Stimulated activated CD4-positive, alpha-beta T cell treated with anti-CD3 and anti-CD28 coated beads, Interleukin-12 subunit alpha, Interleukin-12 subunit beta, amount 100 ng/mL, for 24 hours (primary cell): Measurements from ENCODE around the gene GCSAM.

ENCODE experiments used
- DNase-seq, 2 experiments: peaks; one replicate each; pipeline ENCODE4 v3.0.0-alpha.2; 2020; ENCODE audit warnings: low read depth in 2 of 2

Gene GCSAM

DNA sequence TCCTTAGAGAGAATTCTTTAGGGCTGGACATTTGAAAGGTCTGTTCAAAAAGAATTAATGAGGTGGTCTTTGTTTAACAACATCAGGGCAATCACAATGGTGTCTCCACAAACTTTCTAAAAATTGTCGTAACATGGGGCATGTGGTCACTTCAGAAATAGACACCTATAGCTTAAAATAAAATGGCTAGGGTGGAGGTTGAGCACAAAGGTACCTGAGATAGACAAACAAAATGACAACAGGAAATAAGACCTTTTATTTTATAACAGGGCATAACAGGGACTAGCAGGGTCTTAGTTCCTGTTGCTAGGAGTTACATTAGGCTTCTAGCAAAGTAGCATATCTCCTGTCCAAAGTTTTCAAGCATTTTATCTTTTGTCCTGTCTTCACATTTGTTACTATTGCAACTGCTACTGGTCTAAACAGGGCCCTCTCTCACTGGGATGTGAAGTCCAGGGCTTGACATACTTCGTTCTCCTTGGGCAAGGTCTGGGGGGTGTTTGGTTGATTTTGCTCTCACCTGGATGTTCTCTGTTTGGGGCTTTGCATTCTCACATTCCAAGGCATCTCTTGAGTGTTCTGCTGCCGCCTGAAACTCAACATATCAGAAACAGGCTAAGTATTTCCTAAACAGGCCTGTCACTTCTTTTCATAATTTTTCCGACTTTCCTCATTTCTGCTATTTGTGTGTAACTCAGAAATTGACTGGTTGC is 3.0 kb downstream of the GCSAM start:
- DNase-seq: no peak

DNA sequence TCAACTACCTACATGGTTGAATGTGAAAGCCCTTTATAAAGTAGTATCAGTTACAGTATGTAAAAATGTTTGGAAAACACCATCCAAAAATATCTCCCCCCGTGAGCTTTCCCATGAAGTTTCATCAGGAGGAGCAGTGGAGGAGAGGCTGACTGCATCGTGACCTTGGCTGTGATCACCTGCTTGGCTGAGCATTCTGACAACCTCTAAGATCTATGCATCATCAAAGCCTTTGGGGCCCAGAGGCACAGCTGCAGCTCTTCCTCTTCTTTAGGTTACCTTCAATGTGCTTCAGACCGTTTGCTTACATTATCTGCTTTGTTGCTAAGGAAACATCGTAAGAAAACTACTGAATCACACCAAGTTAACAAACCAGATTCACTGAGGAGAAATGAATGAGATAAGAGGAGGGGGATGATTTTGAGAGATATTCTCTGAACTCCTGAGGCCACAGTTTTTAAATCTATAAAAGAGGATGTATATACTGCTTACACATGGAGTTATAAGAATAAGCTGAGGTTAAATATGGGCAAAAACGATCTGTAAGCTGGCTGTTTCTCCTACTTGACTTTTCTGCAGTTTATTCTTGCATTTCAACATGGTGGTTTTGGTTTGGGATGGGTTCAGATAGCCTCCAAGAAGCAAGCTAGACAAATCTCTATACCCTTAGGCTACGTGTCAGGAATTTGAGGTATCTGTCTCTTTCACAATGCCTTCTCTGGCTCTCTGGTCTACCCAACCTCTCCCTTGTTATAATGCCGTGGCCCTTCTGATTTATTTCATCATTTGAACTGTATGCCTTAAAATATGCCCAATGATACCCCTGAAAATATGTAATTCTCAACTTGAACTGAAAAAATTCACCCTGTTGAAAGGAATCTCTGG is 4.0 kb downstream of the GCSAM start:
- peak in 1 of 2 experiments; percentile 15 for DNase-seq

DNA sequence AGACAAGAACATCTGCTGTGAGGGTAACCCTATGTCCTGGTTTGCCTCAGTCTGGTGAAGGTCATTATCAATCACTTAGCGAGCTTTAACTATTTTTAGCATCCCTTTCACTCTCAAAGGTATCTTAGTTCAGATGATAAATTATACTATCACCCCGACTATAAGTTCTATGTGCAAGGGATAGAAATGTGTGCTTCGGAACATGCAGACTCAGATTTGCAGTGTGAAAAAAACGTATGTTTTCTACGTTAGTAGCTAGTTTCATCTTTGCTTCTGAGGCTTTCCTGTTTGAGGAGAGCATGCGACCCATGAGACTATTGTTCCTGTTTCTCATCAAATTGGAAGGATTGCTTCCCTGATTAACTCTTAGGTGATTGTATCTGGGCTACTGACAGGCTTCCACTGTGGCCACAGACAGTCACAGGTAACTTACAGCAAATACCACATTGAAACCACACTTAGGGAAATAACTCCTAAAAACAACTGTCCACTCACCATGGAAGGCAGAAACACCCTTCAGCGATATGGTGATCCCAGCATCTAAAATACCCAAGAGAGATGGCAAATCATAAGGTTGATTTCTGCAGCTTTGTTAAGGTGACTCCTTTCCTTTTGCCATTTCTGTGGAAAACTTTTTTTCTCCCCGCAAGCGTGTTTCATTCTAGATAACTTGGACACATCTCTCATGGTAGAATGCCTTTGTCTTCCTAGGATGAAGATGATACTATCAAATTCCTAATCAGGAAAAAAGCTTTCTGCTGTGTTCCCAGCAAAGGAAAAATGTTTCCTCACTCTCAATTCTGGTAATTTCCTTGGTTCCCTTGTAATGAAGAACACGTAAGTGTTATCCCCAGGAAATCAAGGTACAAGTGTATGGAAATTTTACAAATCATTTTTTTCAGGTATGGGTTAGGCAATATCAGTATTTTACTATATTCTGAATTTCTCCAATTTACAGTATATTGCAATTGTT is 5.2 kb downstream of the GCSAM start:
- no peak for DNase-seq

DNA sequence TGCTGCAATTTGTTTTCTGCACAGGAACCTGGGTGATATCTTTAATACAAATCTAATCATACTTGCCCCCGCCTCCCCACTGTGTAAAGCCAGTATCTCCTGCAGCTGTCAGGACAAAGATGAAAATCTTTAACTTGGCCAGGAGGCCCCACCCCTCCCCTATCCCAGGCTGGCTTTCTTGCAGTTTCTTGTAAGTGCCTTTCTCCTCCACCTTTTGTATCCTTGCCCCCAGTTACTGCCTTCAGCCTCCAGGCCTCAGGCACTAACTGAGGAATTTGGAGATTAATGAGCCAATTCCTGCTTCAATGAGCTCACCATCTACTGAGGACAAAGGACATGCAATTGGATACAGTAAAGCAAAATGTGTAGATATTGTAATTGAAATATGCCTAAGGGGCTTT is 6.5 kb downstream of the GCSAM start:
- no peak for DNase-seq

DNA sequence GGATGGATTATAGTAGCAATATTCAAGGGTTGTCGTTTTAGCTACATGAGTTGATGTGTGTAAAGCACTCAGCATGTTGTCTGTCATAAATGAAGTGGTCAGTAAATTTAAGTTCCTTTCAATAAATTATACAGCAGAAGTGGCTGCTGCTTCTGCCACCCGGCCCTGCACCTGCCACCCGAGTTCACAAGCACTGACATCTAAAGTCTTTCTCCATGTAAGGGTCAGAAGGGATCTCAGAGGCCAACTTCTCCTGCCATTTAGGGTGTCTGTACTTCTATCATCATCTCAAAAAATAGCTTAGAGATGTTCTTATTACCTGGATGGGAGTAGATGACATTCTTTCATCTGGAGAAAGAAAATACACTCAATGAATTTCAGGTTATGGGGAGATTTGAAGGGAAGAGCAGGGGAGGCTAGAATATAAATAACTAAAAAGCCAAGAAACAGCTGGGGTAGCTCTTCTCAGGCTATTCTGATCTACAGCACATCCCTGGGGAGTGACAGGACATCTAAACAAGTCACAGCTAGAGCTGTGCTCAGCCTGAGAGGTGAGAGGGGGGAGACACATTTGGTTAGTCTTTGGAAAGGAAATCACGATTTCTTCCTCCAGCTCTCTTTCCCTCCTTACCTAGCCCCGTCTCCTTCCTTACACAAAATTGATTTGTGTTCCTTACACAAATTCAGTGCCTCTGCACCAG is 8.0 kb downstream of the GCSAM start:
- no peak for DNase-seq

DNA sequence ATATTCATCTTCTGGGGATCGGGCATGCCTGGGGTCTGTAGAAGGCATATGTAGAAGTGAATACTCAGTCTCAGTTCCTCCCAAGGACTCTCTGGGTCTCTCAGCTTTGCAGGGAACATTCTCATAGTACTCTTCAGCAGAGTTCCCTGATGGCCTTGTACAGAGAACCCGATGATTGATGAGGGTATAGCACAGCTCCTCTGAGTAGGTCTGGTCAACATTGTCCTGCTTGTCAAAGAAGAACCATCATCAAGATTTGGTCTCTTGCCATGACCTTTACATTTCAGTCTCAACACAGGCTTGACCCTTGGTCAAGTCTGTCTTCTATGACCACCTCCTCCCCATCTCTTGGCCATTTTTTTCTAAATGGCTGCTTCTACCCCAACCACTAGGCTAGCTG is 9.5 kb downstream of the GCSAM start:
- no peak for DNase-seq

DNA sequence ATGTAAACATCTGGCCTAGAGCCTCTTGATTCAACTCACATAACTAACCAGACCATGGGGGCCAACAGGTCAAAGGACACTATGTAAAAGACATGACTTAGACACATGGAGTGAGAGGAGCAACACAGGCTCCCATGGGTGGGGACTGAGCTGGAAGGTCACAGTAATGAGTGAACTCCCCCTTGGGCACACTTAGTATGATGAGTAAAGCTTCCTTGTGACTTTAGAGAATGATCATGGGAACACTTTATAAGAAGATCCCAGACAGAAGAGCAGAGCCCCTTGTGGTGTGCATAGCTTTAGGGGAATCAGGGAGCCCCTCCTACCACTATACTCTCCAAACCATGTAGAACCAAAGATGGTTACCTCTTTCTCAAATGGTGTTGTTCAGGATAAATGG is 10.2 kb downstream of the GCSAM start:
- no peak for DNase-seq

DNA sequence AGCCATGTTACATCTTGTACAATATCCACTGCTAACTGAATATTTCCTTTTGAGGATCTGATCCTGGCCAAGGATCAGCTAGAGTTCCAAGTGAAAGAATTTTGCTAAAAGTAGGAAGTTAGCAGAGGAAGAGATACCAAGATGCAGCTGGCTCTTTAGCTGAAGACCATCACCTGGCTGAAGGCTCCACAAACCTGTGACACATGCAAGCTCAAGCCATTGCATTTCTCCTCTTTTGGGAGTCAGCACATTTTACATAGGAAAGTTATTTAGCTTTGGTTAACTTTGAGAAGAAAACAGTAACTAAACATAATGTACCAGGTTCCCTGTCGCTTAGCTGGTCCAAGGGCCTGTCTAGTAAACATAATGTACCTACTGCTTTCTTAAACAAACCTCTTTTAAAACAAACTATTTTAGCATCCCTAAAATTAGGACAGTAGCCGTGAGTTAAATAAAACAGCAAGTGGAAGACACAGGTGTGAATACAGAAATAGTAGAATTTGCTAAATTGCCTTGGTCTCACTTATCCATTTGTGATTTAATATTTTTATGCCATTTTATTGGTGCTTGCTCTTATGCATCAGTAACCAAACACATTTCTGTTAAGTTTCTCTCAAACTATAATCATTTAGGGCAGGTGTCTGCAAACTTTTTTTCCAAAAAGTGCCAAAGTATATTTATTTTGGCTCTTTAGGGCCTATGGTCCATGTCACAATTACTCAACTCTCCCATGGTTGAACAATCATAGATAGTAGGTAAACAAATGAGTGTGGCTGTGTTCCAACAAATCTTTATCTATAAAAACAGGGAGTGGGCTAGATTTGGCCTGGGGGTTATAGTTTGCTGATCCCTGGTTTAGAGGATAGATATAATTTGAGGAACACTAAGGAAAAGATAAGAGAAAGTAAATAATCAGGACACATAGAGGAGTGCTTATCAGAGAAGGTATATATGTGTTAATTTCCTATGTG is 11.2 kb downstream of the GCSAM start:
- DNase-seq: no peak

DNA sequence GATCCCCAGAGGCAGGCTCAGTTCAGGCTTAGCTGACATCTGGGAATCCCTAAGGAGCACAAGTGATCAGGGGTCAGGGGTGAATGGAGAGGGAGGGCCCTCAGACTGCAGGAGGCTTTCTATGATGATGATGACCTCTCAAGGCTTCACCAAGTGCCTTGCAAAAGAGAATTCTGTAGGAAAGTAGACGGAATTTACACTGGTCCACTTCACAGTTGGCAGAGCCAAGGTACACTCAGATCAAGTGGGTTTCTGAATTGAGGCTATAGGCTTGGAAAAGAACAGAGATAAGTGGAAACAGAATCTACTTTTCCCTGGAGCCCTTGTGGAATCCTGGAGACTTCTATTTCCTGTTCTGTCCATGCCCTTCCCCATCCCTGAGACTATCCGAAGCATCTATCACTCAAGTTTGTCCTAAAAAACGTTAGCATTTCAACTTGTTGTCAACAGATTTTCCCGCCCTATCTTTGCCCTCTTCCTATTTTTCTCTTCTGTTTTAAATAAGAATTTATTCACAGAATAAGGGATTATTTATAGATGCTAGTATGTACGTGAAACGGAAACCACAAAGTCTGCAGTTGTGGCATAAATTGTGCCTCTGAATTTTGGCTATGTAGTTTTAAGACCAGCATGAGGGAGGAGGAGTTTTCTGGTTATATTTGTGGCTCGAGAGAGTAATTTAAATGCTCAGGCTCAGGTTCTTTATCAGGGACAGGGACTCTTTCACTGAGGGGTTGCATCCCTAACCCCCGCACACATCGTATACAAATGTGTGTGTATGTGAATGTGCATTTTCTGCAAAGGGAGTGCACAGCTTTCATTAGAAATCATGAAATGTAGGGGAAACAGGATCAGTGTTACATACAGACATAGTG is 12.8 kb downstream of the GCSAM start:
- DNase-seq: no peak

DNA sequence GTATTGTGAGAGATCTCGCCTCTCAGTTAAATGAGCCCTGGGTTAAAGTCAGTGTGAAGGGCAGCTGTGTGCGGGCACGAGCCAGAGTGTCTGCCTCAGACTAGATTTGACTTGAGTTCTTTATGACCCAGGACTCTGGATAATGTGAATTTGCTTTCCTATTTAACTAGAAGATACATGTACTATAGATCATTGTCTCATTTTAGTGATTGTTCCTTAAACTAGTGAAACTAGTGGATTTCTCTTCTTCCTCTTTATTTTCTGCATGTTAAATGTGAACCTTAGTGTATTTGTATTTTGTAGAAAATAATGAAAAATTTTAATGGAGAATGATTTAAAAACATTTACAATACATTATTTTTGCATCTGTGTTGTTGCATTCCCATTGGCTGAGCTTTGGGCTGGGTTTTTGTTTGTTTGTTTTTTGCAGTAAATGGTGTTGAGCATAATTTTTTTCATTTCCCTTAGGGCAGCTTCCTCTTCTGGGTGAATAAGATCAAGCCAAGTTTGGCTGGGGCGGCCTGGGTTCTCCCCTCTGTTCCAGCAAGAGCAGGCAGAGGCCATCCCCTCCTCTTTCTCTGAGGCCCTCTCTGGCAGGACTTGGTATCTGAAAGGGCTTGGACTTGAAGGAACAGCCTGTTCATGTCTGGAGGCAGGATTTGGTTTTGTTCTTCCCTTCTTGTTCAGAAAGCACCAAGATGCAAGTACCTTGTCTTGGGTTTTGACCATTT is 15.0 kb downstream of the GCSAM start:
- no peak for DNase-seq

DNA sequence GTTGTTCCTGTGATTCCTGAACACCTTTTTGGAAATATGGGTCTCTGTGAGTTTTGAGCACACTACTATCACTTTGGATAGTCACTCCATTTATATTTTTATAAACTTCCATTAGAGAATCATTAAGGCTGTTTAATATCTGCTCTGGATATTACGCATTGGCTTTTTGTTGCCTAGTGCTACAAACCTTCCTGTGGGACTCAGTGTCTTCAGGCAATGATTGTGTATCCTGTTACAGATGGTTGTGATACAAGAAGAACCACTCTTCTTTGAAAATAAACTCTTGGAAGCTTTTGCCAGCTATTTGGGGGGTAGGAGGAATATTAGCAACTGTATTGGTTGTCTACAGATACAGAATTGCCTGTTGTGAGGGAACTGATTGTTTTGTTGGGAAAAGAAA is 15.6 kb downstream of the GCSAM start:
- no peak for DNase-seq

DNA sequence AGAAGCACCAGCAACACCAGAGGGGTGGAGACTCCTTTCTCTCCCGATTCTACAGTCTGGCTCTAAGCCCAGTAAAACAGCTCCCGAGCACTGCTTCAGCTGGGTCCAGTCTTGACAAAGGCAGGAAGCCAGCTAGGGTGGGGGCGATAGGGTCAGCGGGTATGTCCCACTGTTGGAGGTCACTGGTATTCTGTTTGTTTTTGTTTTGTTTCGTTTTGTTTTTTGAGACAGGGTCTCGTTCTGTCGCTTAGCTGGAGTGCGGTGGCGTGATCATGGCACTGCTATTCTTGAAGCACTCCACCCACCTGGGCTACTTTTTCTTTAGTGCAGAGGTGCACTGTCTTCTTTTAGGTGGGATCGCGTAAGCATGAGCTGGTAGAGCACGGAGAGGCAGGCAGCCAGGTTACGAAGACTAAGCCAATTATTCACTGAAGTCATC is 16.3 kb downstream of the GCSAM start:
- DNase-seq: no peak

DNA sequence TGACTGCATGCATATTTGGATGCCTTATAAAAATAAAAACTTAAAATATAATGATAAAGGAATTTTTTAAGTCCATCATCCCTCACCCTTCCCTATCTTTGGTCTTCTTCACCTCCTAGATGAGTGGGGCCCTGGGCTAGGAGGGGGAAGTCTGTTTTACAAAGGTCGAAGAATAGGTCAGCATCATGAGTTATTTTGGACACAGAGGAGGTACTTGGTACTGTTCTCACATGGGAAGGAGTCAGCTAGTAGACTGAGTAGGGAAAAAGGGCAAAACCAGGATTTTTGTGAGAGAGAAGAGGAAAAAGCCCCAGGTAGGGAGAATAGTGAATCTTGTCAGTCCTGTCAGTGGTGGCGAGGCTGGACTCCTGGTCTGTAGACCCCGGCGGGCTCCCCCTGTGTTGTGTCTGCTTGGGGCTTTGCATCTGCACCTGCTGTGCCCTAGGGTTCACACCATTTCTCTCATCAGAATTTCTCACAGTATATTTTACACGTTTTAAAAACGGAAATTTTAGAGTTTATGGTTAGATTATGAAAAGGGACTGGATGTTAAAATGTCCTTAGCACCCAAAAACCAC is 17.2 kb downstream of the GCSAM start:
- DNase-seq: no peak

DNA sequence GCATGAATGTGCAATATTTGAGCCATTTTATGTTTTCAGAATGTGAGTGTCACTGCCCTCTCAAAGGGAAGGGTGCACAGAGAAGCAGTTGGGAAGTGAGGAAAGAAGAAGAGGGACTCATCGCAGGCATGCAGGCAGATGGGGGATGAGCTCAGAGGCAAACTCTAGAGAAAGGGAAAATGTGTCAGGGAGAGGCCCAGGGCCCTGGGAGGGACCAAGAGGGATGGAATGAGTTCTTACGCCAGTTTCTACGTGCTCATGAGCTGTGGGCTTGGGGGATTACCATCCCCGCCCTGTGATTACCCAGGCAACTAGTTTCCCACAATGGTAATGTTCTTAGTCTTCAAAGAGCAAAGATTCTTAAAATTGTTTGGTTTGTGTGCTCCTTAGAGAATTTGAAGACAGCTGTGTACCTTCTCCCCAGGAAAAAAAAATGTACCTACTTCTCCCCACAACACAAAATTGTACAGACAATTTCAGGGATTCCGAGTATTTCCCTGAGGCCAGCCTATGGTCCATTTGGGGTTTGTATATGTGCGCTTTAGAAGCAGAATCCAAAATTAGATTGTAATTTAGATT is 17.8 kb downstream of the GCSAM start:
- no peak for DNase-seq

DNA sequence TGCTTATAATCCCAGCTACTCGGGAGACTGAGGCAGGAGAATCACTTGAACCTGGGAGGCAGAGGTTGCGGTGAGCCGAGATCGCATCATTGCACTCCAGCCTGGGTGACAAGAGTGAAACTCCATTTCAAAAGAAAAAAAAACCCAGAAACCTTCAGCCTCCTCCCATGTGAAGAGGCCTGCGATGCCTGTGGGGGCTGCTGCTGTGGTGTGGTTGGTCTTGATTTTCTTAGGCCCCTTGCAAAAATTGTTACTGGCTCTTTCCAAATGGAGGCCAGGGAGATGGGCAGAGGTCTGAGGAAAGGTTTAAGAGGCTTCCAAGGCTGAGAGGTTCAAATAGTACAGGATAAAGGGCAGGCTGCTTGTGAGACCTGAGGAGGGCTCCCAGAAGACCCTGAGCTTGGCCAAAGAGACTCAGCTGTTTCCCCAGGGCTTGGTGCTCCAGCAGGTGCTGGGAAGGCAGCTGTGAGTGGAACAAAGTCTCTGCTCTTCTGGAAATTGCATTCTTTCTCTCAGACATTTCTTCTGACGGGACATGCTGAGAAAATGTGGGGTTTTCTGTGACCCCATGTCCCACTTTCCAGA is 18.4 kb downstream of the GCSAM start:
- no peak for DNase-seq

DNA sequence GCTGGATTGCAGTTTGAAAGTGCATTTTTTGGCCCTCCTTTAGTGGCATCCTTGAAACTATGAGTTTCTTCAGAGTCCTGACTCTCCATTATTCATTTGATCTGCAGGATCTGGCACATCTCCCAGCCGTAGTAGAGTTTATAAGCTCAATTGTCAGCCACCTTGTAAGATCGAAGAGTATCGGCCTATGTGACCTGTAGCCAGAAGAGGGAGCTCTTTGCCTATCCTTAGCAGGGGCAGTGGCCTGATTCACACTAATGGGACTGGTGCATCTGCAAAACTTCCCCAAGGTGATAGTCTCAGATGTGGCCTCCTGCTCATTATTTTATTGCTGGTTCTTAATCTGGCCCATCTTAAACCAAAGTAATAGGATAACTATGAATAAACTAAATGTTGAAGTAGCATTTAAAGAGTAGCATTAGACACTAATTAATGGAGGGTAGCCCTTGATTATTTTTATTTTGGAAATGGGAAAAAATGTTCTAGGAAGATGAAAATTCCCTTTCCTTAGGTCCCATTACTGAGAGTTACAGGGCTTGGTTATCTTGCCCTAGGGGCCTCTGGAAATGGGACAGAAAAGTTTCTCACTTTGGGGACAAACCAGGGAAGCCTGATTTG is 21.2 kb downstream of the GCSAM start:
- DNase-seq: peak; percentile 24 to 28

DNA sequence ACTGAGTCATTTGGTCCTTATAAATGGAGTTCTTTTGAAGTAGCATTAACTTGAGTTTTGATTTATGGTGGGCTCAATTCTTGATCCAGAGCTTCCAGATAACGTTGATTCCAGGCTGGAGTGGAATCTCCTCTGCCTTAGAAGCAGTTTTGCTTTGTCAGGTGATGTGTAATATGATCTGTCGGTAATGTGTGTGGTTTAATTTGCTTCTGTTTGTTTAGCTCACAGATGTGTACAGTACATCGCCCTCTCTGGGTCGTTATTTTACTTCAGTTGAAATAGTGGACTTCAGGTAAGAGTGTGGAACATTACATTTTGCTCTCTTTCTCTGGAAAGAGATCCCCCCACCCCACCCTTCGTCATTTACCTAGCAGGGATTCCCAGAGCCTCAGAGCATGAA is 23.7 kb downstream of the GCSAM start:
- no peak for DNase-seq
